IMR-90 (cell line): Measurements from ENCODE around the gene GNG7. TPM values are rescaled to one million over a fixed set of nuclear protein-coding genes. Genes with fewer than 3 reads are reported as not detected.
A peak's percentile ranks its signal among the peaks of the same experiment; 100 is the strongest.

Experiments
- ATAC-seq: fragments of 200-7000 bp; cut with Tn5 transposase; 2 replicates; pipeline ENCODE4 v1.9.1; 2020; ENCODE audit warnings: low read depth, mild to moderate bottlenecking, moderate library complexity
- BruUV-seq: library from RNA; stranded (reverse); fragments of 400-500 nt; replicated peaks from 2 replicates; lab custom pipeline; 2021; lab: Mats Ljungman, UMichigan
- CTCF ChIA-PET: fragments of 300-600 bp; formaldehyde crosslinking; extraction: SDS; loops from one replicate; lab custom pipeline; 2021; ENCODE audit warnings: antibody characterized with exemption; lab: Yijun Ruan, JAX
- POLR2A ChIA-PET: fragments of 300-600 bp; sonication (Branson Sonifier 250); formaldehyde crosslinking; loops from one replicate; lab custom pipeline; 2022; ENCODE audit warnings: antibody characterized with exemption; ENCODE audit not compliant: unreplicated experiment; lab: Charles Lee
- DNase-seq: peaks from one replicate; pipeline ENCODE4 v3.0.0; 2013
- H2AFZ ChIP-seq: replicated peaks from 2 replicates; pipeline ENCODE3; 2013; ENCODE audit warnings: low read length, mild to moderate bottlenecking; ENCODE audit not compliant: poor library complexity
- H2AK5ac ChIP-seq: 2 replicates; pipeline ENCODE4 v1.6.1; 2013; ENCODE audit warnings: low read depth, low read length, inconsistent platforms
- H2AK9ac ChIP-seq: replicated peaks from 2 replicates; pipeline ENCODE3; 2013; ENCODE audit warnings: mild to moderate bottlenecking, low read depth, low read length, moderate library complexity; ENCODE audit not compliant: poor library complexity
- H2BK120ac ChIP-seq: 2 replicates; pipeline ENCODE4 v1.6.1; 2013; ENCODE audit warnings: low read depth, low read length, inconsistent platforms
- H2BK15ac ChIP-seq: 3 replicates; pipeline ENCODE4 v1.6.1; 2013; ENCODE audit warnings: low read depth, low read length, inconsistent platforms
- H2BK20ac ChIP-seq: 2 replicates; pipeline ENCODE4 v1.6.1; 2013; ENCODE audit warnings: low read depth, mild to moderate bottlenecking, inconsistent platforms, low read length, moderate library complexity
- H2BK5ac ChIP-seq: 2 replicates; pipeline ENCODE4 v1.6.1; 2013; ENCODE audit warnings: mild to moderate bottlenecking, low read depth, low read length, inconsistent platforms; ENCODE audit not compliant: poor library complexity, severe bottlenecking
- H3K14ac ChIP-seq: replicated peaks from 2 replicates; pipeline ENCODE4 v1.6.1; 2013; ENCODE audit warnings: low read depth, low read length, inconsistent platforms
- H3K18ac ChIP-seq: 2 replicates; pipeline ENCODE4 v1.6.1; 2013; ENCODE audit warnings: low read depth, low read length, control low read depth
- H3K23ac ChIP-seq: 2 replicates; pipeline ENCODE4 v1.6.1; 2013; ENCODE audit warnings: low read depth, low read length, inconsistent platforms
- H3K27ac ChIP-seq: 2 replicates; pipeline ENCODE4 v1.5.1; 2013; ENCODE audit warnings: mild to moderate bottlenecking, control low read depth, low read length; ENCODE audit not compliant: insufficient read depth
- H3K27me3 ChIP-seq: 2 replicates; pipeline ENCODE4 v1.6.1; 2013; ENCODE audit warnings: low read length; ENCODE audit not compliant: control insufficient read depth, insufficient read depth
- H3K36me3 ChIP-seq: 2 replicates; pipeline ENCODE4 v1.6.1; 2013; ENCODE audit warnings: low read length, mixed read lengths; ENCODE audit not compliant: control insufficient read depth, insufficient read depth
- H3K4ac ChIP-seq: 2 replicates; pipeline ENCODE4 v1.6.1; 2013; ENCODE audit warnings: low read depth, low read length, inconsistent platforms
- H3K4me1 ChIP-seq: 2 replicates; pipeline ENCODE4 v1.6.1; 2013; ENCODE audit warnings: low read length, mixed read lengths; ENCODE audit not compliant: control insufficient read depth, insufficient read depth
- H3K4me2 ChIP-seq: 2 replicates; pipeline ENCODE4 v1.6.1; 2013; ENCODE audit warnings: low read depth, mild to moderate bottlenecking, control low read depth, low read length, moderate library complexity
- H3K4me3 ChIP-seq: 2 replicates; pipeline ENCODE4 v1.5.1; 2013; ENCODE audit warnings: low read depth, mild to moderate bottlenecking, control low read depth, low read length, moderate library complexity; ENCODE audit not compliant: insufficient read depth
- H3K56ac ChIP-seq: 2 replicates; pipeline ENCODE4 v1.6.1; 2013; ENCODE audit warnings: low read length, inconsistent platforms; ENCODE audit not compliant: insufficient read depth; ENCODE audit errors: extremely low read depth
- H3K79me1 ChIP-seq, 2 experiments: 2 replicates each; pipeline ENCODE4 v1.6.1; 2013; ENCODE audit warnings: low read length in 2 of 2, inconsistent platforms in 1 of 2, low read depth in 1 of 2
- H3K9ac ChIP-seq: 2 replicates; pipeline ENCODE4 v1.6.1; 2013; ENCODE audit warnings: low read depth, low read length, control low read depth
- H3K9me1 ChIP-seq: 2 replicates; pipeline ENCODE4 v1.6.1; 2013; ENCODE audit warnings: low read length, inconsistent platforms; ENCODE audit not compliant: insufficient read depth
- H3K9me3 ChIP-seq: 2 replicates; pipeline ENCODE4 v1.6.1; 2013; ENCODE audit warnings: low read length; ENCODE audit not compliant: control insufficient read depth, insufficient read depth
- H4K20me1 ChIP-seq: 2 replicates; pipeline ENCODE4 v1.6.1; 2013; ENCODE audit warnings: low read length, inconsistent platforms; ENCODE audit not compliant: insufficient read depth
- H4K5ac ChIP-seq: 2 replicates; pipeline ENCODE4 v1.6.1; 2013; ENCODE audit warnings: mild to moderate bottlenecking, low read depth, low read length, control low read depth
- H4K8ac ChIP-seq, 2 experiments: 2 replicates each; pipeline ENCODE4 v1.6.1; 2013; ENCODE audit warnings: low read depth in 2 of 2, low read length in 2 of 2, control low read depth in 1 of 2, inconsistent platforms in 1 of 2
- H4K91ac ChIP-seq: 2 replicates; pipeline ENCODE4 v1.6.1; 2013; ENCODE audit warnings: low read depth, low read length, inconsistent platforms; ENCODE audit not compliant: insufficient read depth
- CTCF ChIP-seq: conservative IDR thresholded peaks from 2 replicates; pipeline ENCODE4 v1.5.1; 2012; ENCODE audit warnings: mild to moderate bottlenecking, low read depth, low read length, improper control_type of control experiment
- MAFK ChIP-seq: IDR thresholded peaks from 2 replicates; pipeline ENCODE4 v1.6.1; 2012; ENCODE audit warnings: low read depth, low read length, improper control_type of control experiment
- RCOR1 ChIP-seq: IDR thresholded peaks from 2 replicates; pipeline ENCODE4 v1.6.1; 2012; ENCODE audit warnings: mild to moderate bottlenecking, low read length, improper control_type of control experiment; ENCODE audit not compliant: insufficient replicate concordance
- WGBS, 2 experiments: methylation state at CpG; one replicate each; pipeline versions ENCODE4 v1.1.5 to v1.1.7; 2013; ENCODE audit warnings: missing lambda C conversion rate in 2 of 2; ENCODE audit not compliant: insufficient read length in 1 of 2; ENCODE audit errors: extremely low coverage in 2 of 2; 5-methylcytosine and 5-hydroxymethylcytosine counted together
- dilution Hi-C: fragments of 300-500 bp; cut with HindIII; formaldehyde crosslinking; loops from one replicate; pipeline ENCODE4 v1.14.3; 2018; ENCODE audit warnings: low sequenced_read_pairs; ENCODE audit not compliant: unreplicated experiment
- in situ Hi-C: fragments of 300-500 bp; cut with MboI; formaldehyde crosslinking; loops from 3 replicates; pipeline ENCODE4 v1.14.3; 2019; ENCODE audit warnings: low sequenced_read_pairs, inconsistent platforms, mixed read lengths
- intact Hi-C: fragments of 100-400 bp; cut with micrococcal nuclease; formaldehyde crosslinking; loops from 2 replicates; pipeline ENCODE4 v1.10.0; 2022
- polyA plus RNA-seq, 3 experiments: library from polyadenylated mRNA; depleted of rRNA; stranded (reverse); fragments of >200 nt; gene quantifications; 2 replicates each; pipeline ENCODE4 v1.2.3, GENCODE V29; 2012; ENCODE audit warnings: low replicate concordance in 1 of 3
- total RNA-seq: library from RNA; depleted of rRNA; stranded (reverse); fragments of >200 nt; gene quantifications from 2 replicates; pipeline ENCODE4 v1.2.3, GENCODE V29; 2012

GNG7 gene
- total and polyA plus RNA-seq, 2 of the 4 experiments (the other 2 are of a cell fraction) = under 0.01 to 0.21 TPM

- Histone ChIP-seq H3K9me1 (peaks cover 15% of the 10 kb centered on the region), H2BK120ac (no peak overlapping the region), H2AK5ac (0 out of 2 replicates have a peak overlapping the region, but pooled peaks have one; percentile 15), H3K79me1 (peaks cover 0 to 7% of the 10 kb centered on the region in 2 experiments; a peak in 1 of 4 replicates), H3K4ac (no peak overlapping the region; the same call in 1 of the 2 replicates), H3K18ac (no peak overlapping the region), H3K23ac (no peak overlapping the region), H2BK15ac (no peak overlapping the region), H3K9ac (no peak overlapping the region), H3K36me3 (no peaks in the 10 kb centered on the region), H2AK9ac (no peak overlapping the region), H2BK20ac (no peak overlapping the region), H3K27ac (no peak overlapping the region), H4K8ac (no peak overlapping the region), H3K27me3 (no peaks in the 10 kb centered on the region), H4K5ac (no peak overlapping the region), H3K4me2 (no peak overlapping the region), H3K4me1 (peaks cover 3% of the 10 kb centered on the region), H4K91ac (no peak overlapping the region), H2AFZ (no peak overlapping the region), H3K9me3 (no peaks in the 10 kb centered on the region), H2BK5ac (no peak overlapping the region), H3K14ac (no peak overlapping the region), H3K4me3 (no peak overlapping the region), H4K20me1 (no peaks in the 10 kb centered on the region), H3K56ac (no peak overlapping the region)
- intact Hi-C loops (loop anchor here (10.0 kb wide), 1 partner anchor 988 kb away; the partner anchor contains the start of gene MEX3D), dilution Hi-C loops (no loop called here), in situ Hi-C loops (no loop called here)
- ATAC-seq = no peak
- ChIA-PET CTCF (interaction anchor here (0.6 kb wide), 1 partner anchor 19 kb away, joined by 3 read pairs; no protein-coding TSS in a partner anchor), POLR2A (no interaction called here)
- TF ChIP-seq RCOR1 (no peak), MAFK (no peak), CTCF (no peak)
- BruUV-seq = no TSS peak
- 65% methylated on average over 6 of the region's 11 CpGs; no CpG with 5 or more reads in 1 of the 2 experiments for WGBS, 2 experiments
- DNase-seq = no peak
These were observed 149.6 kb downstream of the GNG7 start for GRCh38 chr19:2552859-2553258.
